ENCODE measurements around the gene TMEM30A.
A peak's percentile ranks its signal among the peaks of the same experiment; 100 is the strongest.

The TMEM30A gene

DNA sequence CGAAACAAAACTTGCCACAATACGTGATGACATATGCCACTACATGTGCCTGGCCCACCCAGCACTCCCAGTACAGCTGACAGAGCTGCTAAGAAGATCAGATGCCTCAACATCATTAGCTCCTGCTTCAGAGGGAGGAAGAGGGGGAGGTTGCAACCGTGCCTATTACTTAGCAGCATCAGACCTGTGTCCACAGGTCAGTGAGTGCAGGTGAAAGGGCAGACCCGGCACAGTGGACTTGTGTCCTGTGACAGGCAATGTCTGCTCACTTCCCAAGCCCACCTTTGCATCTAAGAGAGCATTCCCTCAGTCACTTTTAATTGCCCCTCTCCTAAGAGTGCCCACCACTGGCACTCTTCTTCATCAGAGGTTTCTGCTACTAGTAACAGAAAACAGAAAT lies 69.3 kb downstream of the TMEM30A start:
- no peak for DNase-seq (ENCODE audit: low spot score)

DNA sequence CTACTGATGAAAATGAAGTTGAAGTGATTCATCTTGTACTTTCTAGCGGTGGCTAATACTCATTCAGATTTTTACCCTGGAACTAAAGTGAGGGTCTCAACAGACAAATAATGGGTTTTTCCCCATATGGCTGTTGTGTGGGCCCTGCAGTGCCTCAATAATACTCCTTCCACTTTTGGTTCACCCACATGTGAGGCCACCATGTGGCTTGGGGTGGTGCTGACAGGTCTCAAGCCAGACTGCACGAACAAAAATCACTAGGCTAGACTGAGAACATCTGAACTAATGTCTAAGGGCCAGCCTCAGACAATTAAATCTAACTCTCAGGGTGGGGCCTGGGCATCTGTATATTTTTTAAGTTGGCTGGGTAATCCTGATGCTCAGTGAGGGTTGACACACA lies 70.9 kb downstream of the TMEM30A start:
- no peak for DNase-seq (ENCODE audit: low spot score)

DNA sequence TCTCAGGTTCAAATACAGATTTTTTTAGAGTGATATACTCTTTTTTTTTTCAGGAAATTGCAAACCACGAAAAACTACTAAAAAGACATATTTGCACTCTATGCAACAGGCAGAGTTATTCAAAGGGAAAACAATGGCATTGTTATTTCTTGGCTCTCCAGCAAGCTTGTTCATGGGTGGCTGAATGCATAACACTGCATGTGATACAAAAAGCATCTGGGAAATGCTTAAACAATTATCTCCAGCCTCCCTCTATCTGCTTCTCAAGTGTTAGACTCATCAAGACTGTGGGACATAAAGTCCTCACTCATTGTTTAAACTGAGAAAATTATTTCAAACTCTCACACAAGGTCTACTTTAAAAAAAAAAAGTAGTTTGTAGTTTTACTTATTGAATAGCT lies 71.5 kb downstream of the TMEM30A start:
- no peak for DNase-seq (ENCODE audit: low spot score)

DNA sequence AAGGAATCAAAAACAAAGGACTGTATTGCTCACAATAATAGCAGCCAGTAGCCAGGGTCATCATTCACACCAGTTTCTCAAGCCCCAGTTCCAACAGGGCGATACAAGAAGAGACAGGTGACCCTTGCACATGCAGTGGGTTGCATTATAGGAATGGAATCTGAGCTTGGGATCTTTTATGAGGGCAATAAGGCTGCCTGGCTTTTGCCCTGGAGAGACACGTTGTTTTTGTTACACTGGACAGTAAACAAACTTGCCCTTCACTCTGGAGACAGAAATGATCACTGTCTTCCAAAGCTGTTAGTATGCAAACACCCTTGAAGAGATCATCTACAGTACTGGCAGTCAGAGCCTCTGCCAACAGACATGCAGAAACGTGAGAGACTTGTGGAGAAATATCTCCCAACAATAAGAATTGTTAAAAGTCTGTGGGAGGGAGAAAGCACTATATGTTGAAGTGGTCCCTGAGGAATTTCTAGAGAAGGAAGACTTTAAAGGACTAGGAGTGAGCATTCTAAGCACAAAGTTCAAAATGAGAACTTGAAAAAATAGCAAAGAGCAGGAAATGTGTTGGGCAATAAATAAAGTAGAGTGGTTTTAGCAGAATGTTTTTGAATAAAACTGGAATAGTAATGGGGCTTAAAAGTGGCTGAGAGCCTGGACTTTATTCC lies 72.5 kb downstream of the TMEM30A start:
- peak; percentile 15 for DNase-seq (ENCODE audit: low spot score)

DNA sequence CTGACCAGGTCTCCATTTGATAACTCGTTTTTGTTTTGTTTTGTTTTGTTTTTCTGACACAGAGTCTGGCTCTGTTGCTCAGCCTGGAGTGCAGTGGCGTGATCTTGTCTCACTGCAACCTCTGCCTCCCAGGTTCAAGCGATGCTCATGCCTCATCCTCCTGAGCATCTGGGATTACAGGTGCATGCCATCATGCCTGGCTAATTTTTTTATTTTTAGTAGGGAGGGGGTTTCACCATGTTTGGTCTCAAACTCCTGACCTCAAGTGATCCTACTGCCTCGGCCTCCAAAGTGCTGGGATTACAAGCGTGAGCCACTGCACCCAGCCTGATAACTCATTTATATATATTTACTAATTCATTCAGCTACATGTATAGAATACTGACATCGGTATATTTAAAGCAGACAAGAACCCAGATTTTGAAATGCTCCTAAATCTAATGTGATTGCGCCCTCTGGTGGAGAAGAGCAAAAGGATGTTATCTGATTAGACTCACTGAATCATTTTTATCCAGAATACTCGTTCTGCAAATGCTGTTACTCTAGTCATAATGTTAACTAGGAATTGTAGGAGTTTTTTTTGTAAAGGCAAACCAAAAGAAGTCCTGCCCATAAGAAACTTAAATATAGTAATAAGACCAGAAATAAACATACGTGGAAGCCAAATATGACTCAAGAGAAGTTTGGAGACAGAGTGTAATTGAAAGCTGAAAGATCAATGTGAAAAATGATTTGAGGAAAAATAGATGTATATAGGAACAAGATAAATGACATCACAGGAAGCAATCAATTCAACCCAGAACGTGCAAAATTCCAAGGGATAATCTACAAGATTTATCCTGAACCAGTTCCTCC lies 73.5 kb downstream of the TMEM30A start:
- DNase-seq (ENCODE audit: low spot score), result peak; percentile 75

DNA sequence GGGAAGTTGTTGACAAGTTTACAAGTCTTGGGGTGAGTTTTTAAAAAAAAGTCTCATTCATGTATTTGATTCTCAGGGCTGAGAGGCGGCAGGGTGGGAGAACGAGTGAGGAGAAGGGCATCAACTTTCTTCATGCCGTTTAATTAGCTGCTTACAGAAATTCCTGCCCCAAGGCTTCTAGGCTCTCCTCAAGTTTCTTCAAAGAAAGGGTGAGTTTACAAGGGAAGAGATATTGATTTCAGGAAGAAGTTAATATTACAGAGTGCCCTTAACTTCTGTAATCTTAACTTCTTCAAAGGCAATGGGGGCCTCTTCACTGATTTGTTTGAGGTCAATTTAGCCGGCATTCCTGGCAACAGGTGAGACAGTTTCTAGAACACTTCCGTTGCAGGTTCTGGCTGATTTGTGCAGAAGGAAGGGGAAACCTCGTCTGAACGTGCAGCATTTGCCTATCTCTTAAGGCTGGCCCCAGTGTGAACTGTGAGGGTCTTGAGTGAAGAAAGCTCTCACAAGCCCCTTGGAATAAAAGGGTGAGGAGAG lies 75.3 kb downstream of the TMEM30A start:
- no peak for DNase-seq (ENCODE audit: low spot score)

DNA sequence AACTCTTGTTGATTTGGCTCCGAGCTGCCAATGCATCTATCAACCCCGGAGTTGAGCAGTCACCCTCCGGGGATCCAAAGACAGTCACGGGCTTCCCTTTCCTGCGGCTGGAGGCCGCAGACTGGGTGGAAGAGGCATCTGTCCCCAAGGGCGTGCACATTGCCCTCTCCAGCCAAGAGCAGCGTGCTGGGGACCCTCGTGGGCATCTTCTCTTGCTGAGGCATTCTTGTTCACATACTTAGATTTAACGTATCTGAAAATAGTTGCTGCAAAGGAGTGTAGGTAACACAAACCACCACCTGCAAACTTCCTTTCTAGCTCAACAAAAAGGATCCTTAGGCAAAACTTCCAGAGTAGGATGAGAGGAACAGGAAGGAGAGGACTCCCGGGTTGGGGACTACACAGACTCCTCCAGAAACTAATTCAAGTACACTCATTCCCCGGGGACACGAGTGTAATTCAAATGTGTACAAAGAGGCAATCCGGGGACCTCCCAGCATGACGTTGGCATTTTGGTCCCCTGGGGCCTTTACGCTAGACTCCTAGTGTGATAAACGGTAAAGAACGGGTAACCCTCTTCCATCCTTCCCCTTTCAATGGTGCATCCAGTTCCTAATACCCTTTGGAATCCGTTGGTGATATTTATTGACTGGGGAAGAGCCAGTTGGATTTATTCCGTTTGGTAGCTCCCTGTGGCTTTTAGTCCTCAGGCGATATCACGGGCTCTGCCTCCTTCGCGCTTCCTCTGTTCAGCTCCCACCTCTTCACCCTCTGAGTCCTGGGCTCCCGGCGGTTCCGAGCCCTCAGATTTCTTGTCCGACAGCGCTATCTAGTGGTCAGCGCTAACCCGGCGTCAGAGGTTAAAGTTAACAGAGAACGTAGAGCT lies 76.1 kb downstream of the TMEM30A start:
- peak; percentile 72 for DNase-seq (ENCODE audit: low spot score)

DNA sequence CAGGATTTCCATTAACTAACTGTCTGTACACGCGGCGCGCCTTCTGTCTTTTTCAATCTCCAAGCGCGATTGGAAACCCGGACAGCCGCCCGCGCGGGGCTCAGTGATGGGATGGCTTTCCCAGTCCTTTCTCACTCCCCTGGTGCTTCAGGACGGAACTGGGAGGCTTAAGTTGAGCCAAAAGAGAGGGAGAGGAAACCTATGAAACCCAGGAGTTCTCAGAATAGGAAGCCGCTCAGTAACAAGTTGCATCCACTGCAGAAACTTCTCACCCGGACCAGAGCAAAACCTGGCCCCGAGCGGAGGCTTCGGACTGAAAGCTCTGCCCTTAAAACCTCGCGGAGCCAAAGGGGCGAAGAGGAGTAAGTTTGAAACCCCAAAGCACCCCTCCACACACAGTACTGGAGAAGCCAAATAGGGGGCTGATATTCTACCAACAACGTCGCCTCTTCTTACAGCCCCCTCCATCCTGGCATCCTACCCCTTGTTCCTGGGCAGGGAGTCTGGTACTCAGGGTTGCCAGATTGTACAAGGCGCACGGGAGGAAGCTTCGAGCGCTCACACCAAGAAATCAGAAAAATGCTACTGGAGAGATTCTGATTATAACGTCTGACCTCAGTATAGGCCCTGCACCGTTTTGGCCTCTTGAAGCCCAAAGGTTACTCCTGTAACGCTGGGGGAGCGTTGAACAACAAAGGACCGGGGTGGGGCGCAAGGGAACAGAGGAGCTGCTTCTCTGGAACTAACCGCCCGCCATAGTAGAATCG lies 77.8 kb downstream of the TMEM30A start:
- no peak for DNase-seq (ENCODE audit: low spot score)

DNA sequence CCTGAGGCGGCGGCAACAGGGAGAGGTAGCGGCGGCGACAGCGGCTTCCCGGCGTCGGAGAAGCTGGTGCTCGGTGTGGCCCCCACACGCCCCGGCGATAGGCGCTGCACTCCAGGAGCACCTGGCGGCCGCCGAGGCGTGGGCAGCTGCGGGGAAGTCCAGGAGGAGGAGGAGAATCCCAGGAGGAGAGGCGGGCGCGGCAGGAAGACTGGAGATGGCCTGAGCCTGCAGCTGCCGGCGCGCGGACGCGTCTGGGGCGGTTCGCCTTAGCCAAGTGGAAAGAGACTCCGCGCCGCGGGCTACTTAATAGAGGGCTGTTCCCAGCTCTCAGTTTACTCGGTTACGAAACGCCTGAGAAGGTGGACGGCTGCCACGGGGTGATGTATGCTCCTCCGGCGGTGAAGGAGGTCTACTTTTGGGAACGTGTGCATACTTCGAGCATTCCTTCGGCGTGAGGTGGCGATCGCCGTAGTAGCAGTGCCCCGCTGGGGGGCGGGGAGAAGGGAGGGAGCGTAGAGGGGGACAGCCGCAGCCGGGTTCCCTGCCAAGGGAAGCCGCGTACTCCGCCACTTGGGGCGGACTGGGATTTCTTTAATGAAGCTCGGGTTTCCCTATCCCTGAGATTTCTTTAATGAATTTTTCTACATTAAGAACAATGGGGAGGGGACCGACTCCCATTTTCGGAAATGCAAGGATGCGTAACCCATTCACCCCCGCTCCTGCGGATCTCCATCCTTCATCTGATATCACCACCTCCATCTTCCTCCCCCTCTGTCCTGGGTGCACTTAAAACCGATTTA lies 78.6 kb downstream of the TMEM30A start, which contains the start of gene COL12A1:
Gene COL12A1 (minus strand): TSS at position 278 of the 800 bp plus-strand sequence. CDS start 3,261 bp downstream, outside the sequence.
- peak; percentile 56 for DNase-seq (ENCODE audit: low spot score)

DNA sequence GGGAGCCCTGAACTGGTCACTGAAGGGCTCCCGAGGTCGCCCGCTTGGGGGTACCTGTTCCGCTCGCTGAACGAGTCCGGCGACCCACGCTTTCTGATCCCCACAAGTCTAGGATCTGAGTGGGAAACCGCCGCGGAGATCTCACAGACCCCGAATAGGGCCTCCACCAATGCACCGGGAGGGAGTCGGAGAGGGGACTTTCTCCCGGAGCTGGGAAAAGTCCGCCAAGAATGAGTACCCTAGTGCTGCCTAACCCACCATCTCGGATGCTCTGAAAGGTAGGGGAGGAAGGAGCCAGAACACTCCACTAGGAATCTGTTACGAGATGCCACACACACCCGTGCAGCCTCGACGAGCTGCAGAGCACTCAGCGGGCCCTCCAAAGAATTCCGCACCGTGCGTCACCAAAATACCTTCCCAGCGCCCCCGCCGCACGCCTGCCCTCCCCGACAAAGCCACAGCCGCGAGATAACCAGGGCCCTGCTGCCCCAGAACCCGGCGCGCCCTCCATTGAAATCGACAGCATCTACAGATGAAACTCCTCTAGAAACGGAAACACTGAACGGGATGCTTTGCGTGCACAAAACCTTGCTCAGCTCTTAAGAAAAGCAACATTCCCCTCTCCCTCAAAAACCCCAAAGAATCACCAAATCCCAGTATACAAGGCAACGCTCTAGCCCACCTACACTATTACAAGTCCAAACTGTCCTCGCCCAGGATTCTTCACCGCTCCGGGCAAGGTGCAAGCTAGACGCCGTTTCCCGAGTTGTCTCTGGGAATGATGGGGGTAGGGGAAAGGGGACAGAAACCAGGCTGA lies 79.4 kb downstream of the TMEM30A start:
- DNase-seq (ENCODE audit: low spot score), result no peak

DNA sequence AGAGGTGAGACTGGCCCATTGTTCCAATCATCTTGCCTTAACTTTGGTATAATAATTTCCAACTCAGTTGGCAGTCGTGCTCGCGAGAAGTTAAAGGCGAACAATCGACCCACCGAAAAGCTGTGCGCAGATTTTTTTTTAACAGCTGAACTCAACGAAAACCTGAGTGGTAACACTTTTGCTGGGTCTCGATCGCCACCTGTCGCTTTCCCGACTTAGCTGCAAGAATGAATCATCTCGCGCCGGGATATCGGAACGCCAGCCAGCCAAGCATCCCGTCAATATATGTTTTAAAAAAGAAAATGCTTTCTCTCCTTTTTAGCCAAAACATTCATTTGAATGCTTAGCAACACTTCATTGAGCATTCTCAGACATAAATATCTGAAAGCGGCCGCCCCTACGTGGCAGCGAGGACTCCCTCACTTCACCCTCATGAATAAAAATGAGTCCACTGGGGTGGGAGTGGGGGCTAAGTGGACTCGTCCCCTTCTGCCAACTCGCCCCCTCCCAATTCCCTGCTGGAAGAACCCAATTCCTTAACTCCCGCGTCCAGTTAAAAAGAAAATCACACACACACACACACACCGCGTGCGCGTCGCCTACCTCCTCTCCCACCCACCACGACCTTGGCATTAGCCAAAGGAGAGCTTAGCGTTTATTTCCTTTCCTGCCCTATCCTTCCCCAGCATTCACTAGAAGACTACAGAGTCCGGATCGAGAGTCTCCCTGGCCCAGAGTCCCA lies 80.2 kb downstream of the TMEM30A start:
- DNase-seq (ENCODE audit: low spot score), result peak; percentile 47

DNA sequence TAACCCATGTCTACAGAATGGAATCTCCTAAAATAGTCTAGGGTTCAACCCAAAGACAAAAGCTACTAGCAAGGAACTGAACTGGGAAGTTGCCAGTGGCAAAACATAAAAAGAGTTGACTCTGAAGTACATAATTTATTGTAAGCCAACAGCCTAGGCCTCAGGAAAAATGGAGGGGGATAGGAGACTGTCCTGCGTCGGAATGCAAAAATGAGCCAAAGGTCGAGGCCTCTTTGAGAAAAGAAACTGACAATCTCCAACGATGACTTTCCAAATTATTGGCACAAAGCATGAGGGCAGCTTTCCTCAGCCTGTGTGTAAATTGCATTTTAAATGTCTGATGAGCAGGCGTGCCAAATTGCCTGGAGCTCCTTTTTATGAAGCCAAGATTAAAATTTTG lies 80.9 kb downstream of the TMEM30A start:
- DNase-seq (ENCODE audit: low spot score), result no peak
